ENCODE results near the gene DDX3X. TPM values are rescaled to one million over a fixed set of nuclear protein-coding genes. Genes with fewer than 3 reads are reported as not detected.

Gene DDX3X
- total RNA-seq, 1 donor from 2014 or later: 212 TPM

- Mint-ChIP-seq H3K4me1 (ENCODE audit: unreplicated experiment) (peaks cover 15% of the 10 kb centered on the region), H3K27ac (ENCODE audit: unreplicated experiment) (no peak overlapping the region), H3K4me3 (ENCODE audit: unreplicated experiment) (no peak overlapping the region), H3K36me3 (ENCODE audit: unreplicated experiment) (peaks cover 52% of the 10 kb centered on the region), H3K9me3 (ENCODE audit: unreplicated experiment) (peaks cover 3% of the 10 kb centered on the region), H3K27me3 (ENCODE audit: unreplicated experiment) (no peaks in the 10 kb centered on the region)
- TF ChIP-seq CTCF (IDR thresholded peaks at IDR 0.05): no peak
- DNase-seq (ENCODE audit: extremely low spot score, unreplicated experiment): no peak
Observed at GRCh38 chrX:41347186-41347585, 13.2 kb downstream of the DDX3X start.

GRCh38 chrX:41348551-41348950, 14.6 kb downstream of the DDX3X start:
- Mint-ChIP-seq H3K9me3 (ENCODE audit: unreplicated experiment) (peaks cover 11% of the 10 kb centered on the region), H3K4me3 (ENCODE audit: unreplicated experiment) (no peak overlapping the region), H3K27ac (ENCODE audit: unreplicated experiment) (no peak overlapping the region), H3K27me3 (ENCODE audit: unreplicated experiment) (no peaks in the 10 kb centered on the region), H3K4me1 (ENCODE audit: unreplicated experiment) (peaks cover 15% of the 10 kb centered on the region), H3K36me3 (ENCODE audit: unreplicated experiment) (peaks cover 47% of the 10 kb centered on the region)
- no peak for DNase-seq (ENCODE audit: extremely low spot score, unreplicated experiment)
- TF ChIP-seq CTCF (IDR thresholded peaks at IDR 0.05): no peak

- peaks cover 15% of the 10 kb centered on the region for H3K4me1 Mint-ChIP-seq (ENCODE audit: unreplicated experiment)
- H3K9me3 Mint-ChIP-seq (ENCODE audit: unreplicated experiment): peaks cover 11% of the 10 kb centered on the region
- H3K27me3 Mint-ChIP-seq (ENCODE audit: unreplicated experiment): no peaks in the 10 kb centered on the region
- no peak for DNase-seq (ENCODE audit: extremely low spot score, unreplicated experiment)
- H3K4me3 Mint-ChIP-seq (ENCODE audit: unreplicated experiment): no peak overlapping the region
- no peak overlapping the region for H3K27ac Mint-ChIP-seq (ENCODE audit: unreplicated experiment)
- peaks cover 36% of the 10 kb centered on the region for H3K36me3 Mint-ChIP-seq (ENCODE audit: unreplicated experiment)
- no peak for TF ChIP-seq CTCF (IDR thresholded peaks at IDR 0.05)
Observed at GRCh38 chrX:41350150-41350975, 16.4 kb downstream of the DDX3X start.

- Mint-ChIP-seq H3K27me3 (ENCODE audit: unreplicated experiment) (no peaks in the 10 kb centered on the region), H3K27ac (ENCODE audit: unreplicated experiment) (no peak overlapping the region), H3K4me3 (ENCODE audit: unreplicated experiment) (no peak overlapping the region), H3K36me3 (ENCODE audit: unreplicated experiment) (peaks cover 31% of the 10 kb centered on the region), H3K4me1 (ENCODE audit: unreplicated experiment) (peaks cover 15% of the 10 kb centered on the region), H3K9me3 (ENCODE audit: unreplicated experiment) (peaks cover 11% of the 10 kb centered on the region)
- TF ChIP-seq CTCF (IDR thresholded peaks at IDR 0.05): no peak
- no peak for DNase-seq (ENCODE audit: extremely low spot score, unreplicated experiment)
Observed at GRCh38 chrX:41350976-41351569, 17.1 kb downstream of the DDX3X start.

GRCh38 chrX:41351923-41352322, 18.0 kb downstream of the DDX3X start:
- Mint-ChIP-seq H3K9me3 (ENCODE audit: unreplicated experiment) (peaks cover 11% of the 10 kb centered on the region), H3K4me3 (ENCODE audit: unreplicated experiment) (no peak overlapping the region), H3K27ac (ENCODE audit: unreplicated experiment) (no peak overlapping the region), H3K36me3 (ENCODE audit: unreplicated experiment) (peaks cover 25% of the 10 kb centered on the region), H3K27me3 (ENCODE audit: unreplicated experiment) (no peaks in the 10 kb centered on the region), H3K4me1 (ENCODE audit: unreplicated experiment) (peaks cover 15% of the 10 kb centered on the region)
- no peak for TF ChIP-seq CTCF (IDR thresholded peaks at IDR 0.05)
- DNase-seq (ENCODE audit: extremely low spot score, unreplicated experiment): no peak

Data from osteocyte (in vitro differentiated cells).